ENCODE measurements around the gene IFNA2.

DNA sequence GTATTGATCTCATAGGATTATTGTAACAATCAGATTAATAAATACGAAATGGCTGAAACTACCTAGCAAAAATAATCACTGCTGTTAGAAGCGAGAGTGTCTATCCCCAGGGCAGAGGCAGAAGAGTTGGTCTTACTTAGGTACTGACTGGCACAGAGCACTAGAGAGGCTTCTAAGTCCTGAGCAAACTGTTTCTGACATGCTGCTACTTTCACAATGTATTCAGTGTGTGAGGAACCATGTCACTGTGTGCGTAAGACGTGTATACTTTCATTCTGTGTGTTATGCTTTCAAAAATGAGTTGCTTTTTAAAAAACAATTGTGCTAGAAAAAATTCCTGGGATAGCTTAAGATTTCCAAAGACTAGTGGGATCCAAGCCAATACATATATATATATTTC, 44.5 kb downstream of the IFNA2 start:
- TF ChIP-seq, protein P1, sequence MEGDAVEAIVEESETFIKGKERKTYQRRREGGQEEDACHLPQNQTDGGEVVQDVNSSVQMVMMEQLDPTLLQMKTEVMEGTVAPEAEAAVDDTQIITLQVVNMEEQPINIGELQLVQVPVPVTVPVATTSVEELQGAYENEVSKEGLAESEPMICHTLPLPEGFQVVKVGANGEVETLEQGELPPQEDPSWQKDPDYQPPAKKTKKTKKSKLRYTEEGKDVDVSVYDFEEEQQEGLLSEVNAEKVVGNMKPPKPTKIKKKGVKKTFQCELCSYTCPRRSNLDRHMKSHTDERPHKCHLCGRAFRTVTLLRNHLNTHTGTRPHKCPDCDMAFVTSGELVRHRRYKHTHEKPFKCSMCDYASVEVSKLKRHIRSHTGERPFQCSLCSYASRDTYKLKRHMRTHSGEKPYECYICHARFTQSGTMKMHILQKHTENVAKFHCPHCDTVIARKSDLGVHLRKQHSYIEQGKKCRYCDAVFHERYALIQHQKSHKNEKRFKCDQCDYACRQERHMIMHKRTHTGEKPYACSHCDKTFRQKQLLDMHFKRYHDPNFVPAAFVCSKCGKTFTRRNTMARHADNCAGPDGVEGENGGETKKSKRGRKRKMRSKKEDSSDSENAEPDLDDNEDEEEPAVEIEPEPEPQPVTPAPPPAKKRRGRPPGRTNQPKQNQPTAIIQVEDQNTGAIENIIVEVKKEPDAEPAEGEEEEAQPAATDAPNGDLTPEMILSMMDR (IDR thresholded peaks at IDR 0.05), result no peak
- no peak for TF ChIP-seq POLR2A (IDR thresholded peaks at IDR 0.05)

Data from transverse colon (tissue), 3 donors.